Astrocyte of the hippocampus (primary cell): ENCODE measurements around the gene PPID.
"Not testable (repeated sequence)": the region's sequence is repeated elsewhere in the genome, so short reads cannot be mapped to it uniquely, and the experiment has no call there.

ENCODE experiments used
- DNase-seq: peaks from one replicate; pipeline ENCODE4 v3.0.0; 2011; ENCODE audit warnings: low read depth, low spot score

The PPID gene

GRCh38 chr4:158722917-158723793 is at the start of gene PPID:
Gene PPID (minus strand): TSS chr4:158723396. CDS start chr4:158723288, 108 bp downstream.
- peak; percentile 93 for DNase-seq

- DNase-seq: no peak
Observed at GRCh38 chr4:158771776-158772175, 48.6 kb upstream of the PPID start.

DNA sequence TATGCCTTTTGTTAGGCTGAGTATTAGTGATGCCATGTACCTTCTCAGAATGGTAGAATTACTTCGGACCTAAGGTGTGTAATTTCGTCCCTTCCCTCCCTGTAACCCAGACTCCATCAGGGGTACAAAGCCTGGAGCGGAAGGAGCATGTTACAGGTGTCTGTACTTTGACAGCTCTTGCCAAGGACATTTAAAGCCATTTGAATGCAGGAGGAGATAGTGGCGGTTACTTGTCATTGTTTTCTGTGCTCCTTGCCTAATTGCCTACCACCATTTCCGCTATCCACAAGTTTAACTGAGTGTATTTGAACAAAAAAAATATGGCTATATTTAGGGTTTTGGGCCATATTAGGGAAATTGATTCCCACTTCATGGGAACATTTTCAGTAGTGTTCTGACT is 47.5 kb upstream of the PPID start:
- DNase-seq: no peak

DNA sequence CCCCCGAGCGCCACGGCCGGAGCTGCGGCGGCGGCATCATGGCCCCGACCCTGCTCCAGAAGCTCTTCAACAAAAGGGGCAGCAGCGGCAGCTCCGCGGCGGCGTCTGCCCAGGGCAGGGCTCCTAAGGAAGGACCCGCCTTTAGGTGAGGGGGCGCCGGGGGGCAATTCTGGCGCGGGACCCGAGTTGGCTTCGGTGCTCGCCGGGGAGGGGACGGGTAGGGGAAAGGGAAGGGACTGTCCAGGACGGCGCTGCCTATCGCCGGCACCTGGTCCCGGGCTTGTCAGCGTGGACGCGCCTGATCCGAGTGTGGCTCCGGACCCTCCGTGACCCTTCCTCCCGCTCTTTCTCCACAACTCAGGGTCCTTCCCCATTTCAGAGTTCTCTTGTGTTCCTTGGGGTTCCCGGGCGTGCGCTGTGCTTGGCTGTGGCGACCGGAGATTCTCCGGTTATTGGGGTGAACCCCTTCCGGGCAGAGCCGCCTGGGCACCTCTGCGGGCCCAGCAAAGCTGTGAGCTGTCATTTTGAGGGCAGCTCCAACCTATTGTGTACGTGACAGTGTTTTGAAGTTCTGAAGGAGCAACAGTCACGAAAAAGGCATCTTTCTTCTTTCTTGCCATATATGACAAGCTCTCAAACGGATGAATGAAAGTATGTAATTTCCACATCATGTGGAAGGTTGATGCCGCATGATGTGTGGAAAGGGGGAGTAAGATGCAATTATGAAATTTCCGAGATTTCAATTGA is 46.2 kb upstream of the PPID start:
- DNase-seq: peak; percentile 60

- peak; percentile 94 for DNase-seq
Observed at GRCh38 chr4:158768555-158769174, 45.5 kb upstream of the PPID start, which contains the start of gene FNIP2. Gene FNIP2 (plus strand): TSS chr4:158769026. CDS start chr4:158769213, 187 bp downstream.

GRCh38 chr4:158767451-158767850 is 44.3 kb upstream of the PPID start:
- DNase-seq: no peak

DNA sequence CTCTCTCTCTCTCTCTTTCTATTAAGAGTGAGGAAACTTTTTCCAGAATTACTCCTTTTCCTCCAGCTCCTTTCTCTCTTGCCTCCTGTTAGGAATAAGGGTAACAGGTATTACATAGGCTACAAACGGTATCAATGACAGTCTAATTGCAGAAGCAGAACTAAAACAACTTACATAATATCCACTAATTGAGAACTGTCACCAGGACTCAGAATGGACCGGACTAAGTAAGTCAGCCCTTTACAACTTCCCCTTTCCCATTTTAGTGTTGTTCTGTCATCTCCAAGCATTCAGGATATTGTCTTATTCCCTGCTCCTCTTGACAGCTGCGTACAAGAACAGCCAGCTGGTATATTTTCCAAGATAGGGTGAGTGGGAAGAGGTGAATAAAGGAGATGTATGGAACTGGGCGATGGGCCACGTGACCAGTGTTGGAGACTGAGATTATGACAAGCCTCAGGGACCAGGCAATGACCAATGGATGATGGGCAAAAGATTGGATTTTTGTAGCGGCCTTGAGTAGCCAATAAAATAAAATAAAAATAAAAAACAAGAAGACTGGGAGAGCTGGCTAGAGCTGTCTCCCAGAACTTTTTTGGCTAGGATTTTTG is 43.3 kb upstream of the PPID start:
- no peak for DNase-seq

- no peak for DNase-seq
Observed at GRCh38 chr4:158763462-158763861, 40.3 kb upstream of the PPID start.

- DNase-seq: no peak
Observed at GRCh38 chr4:158762553-158762952, 39.4 kb upstream of the PPID start.

DNA sequence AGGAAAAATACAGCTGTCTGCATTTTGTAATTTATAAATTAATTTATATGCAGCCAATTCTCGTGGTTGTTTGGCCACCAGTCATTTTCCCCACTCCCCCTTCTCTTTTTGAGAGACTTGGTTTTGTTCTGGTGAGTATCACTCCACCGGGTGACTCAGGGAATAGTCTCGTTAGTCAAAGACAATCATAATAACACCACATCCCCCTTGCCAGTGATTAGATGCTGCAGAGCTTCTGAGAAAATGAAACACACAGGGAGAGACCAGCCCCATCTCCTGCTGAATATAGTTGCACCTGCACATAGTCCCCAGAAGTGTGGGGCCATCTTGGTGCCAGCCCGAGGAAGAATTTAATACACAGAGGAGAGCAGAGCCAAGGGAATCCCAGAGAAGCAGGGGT is 37.7 kb upstream of the PPID start:
- DNase-seq: peak; percentile 60

GRCh38 chr4:158759539-158759938 is 36.3 kb upstream of the PPID start:
- not testable (repeated sequence) for DNase-seq

DNA sequence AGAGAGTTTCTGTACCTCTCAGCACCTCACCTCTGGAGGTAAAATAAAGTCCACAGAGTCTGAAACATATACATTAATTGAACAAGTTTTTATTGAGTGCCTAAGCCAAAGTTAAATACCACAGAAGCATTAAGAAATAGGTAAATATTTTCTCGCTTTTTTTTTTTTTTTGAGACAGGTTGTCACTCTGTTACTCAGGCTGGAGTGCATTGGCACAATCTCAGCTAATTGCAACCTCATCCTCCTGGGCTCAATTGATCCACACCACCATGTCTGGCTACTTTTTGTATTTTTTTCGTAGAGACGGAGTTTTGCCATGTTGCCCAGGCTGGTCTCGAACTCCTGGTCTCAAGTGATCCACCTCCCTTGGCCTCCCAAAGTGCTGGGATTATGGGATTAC is 35.5 kb upstream of the PPID start:
- no peak for DNase-seq

DNA sequence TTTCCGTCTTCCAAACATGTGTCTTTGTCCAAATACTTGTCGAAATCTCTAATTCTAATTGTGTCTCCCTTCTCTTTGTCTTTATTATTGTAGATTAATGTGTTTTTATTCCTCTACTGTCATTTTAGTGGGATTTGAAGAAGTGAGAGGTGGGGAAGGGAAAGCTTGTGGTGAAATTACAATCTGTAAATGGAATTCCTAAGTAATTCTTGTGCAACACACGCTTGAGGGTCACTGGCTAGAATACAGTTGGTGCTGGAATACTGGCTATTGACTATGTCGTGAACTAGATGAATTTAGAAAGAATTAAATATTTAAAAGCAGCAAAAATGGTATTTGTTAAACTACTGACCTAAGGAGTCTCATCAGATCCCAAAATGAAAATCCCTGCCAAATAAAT is 34.9 kb upstream of the PPID start:
- DNase-seq: peak; percentile 41

- DNase-seq: no peak
Observed at GRCh38 chr4:158756588-158756987, 33.4 kb upstream of the PPID start.

GRCh38 chr4:158755819-158756218 is 32.6 kb upstream of the PPID start:
- not testable (repeated sequence) for DNase-seq

DNA sequence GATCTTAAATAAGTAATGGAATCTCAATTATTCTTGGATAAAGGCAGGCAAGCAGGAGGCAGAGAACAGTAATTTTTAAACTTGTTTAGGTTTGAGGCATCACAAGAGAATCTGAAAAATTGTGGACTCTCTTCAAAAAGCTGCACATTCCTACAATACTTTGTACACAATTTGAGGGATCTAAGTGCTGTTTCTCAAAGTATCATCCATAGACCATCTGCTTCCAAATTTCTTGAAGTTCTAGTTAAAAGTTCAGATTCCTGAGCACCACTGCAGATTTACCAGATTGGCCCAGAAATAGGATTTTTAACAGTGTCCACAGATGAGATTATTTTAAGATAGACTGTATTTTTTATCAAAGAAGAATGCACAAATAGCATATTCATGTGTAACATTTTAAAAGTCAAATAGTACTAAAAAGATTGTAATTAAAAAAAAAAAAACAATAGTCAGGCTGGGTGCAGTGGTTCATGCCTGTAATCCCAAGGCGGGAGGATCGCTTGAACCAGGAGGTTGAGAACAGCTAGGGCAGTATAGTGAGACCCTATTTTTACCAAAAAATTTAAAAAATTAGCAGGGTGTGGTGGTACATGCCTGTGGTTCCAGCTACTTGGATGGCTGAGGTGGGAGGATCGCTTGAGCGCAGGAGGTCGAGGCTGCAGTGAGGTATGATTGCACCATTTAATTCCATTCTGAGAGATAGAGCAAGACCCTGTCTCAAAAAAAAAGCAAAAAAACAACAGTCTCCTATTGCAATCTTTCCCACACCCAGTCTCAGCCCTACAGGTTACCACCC is 31.4 kb upstream of the PPID start:
- no peak for DNase-seq

- peak; percentile 86 for DNase-seq
Observed at GRCh38 chr4:158750379-158750778, 27.2 kb upstream of the PPID start.

DNA sequence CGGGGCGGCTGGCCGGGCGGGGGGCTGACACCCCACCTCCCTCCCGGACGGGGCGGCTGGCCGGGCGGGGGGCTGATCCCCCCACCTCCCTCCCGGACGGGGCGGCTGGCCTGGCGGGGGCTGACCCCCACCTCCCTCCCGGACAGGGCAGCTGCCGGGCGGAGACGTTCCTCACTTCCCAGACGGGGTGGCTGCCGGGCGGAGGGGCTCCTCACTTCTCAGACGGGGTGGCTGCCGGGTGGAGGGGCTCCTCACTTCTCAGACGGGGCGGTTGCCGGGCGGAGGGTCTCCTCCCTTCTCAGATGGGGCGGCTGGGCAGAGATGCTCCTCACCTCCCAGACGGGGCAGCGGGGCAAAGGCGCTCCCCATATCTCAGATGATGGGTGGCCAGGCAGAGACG is 23.3 kb upstream of the PPID start:
- not testable (repeated sequence) for DNase-seq

GRCh38 chr4:158741326-158742021 is 18.3 kb upstream of the PPID start:
- DNase-seq: no peak

- DNase-seq: no peak
Observed at GRCh38 chr4:158739600-158739999, 16.4 kb upstream of the PPID start.
